DND-41 (cell line): ENCODE measurements around the gene FAM20C.

Source experiments
- ATAC-seq: fragments of 200-7000 bp; cut with Tn5 transposase; 3 replicates; pipeline ENCODE4 v1.9.1; 2021; ENCODE audit warnings: low read depth; ENCODE audit not compliant: insufficient read depth
- DNase-seq: peaks from one replicate; pipeline ENCODE4 v3.0.0-alpha.2; 2020
- H2AFZ ChIP-seq: 2 replicates; pipeline ENCODE4 v1.6.0; 2012; ENCODE audit warnings: low read depth, low read length
- H3K27ac ChIP-seq: 2 replicates; pipeline ENCODE4 v1.5.1; 2012; ENCODE audit warnings: low read length, inconsistent platforms
- H3K27me3 ChIP-seq: fragments of 200-600 bp; sonication (generic); 2 replicates; pipeline ENCODE4 v1.6.0; 2012; ENCODE audit warnings: low read length, mild to moderate bottlenecking, inconsistent platforms; ENCODE audit not compliant: insufficient read depth, poor library complexity
- H3K36me3 ChIP-seq: 2 replicates; pipeline ENCODE4 v1.5.1; 2012; ENCODE audit warnings: low read length, inconsistent platforms; ENCODE audit not compliant: insufficient read depth
- H3K4me1 ChIP-seq: 2 replicates; pipeline ENCODE4 v1.5.1; 2012; ENCODE audit warnings: mild to moderate bottlenecking, low read length; ENCODE audit not compliant: insufficient read depth
- H3K4me2 ChIP-seq: 2 replicates; pipeline ENCODE4 v1.6.0; 2012; ENCODE audit warnings: mild to moderate bottlenecking, moderate library complexity, low read length, inconsistent platforms; ENCODE audit not compliant: insufficient read depth
- H3K4me3 ChIP-seq, 2 experiments: fragments of 200-600 bp in 1 of 2; shearing (Covaris generic) in 1 of 2; 2 replicates each; pipeline ENCODE4 v1.5.1; 2012 to 2016; ENCODE audit warnings: inconsistent platforms in 2 of 2, low read length in 2 of 2, mild to moderate bottlenecking in 2 of 2, low read depth in 1 of 2, moderate library complexity in 1 of 2
- H3K79me2 ChIP-seq: 2 replicates; pipeline ENCODE4 v1.6.0; 2012; ENCODE audit warnings: low read length, inconsistent platforms; ENCODE audit not compliant: insufficient read depth
- H3K9ac ChIP-seq: 2 replicates; pipeline ENCODE4 v1.6.0; 2012; ENCODE audit warnings: low read depth, mild to moderate bottlenecking, inconsistent platforms, low read length, moderate library complexity
- H3K9me3 ChIP-seq: 2 replicates; pipeline ENCODE4 v1.5.1; 2012; ENCODE audit warnings: low read length, moderate library complexity, mild to moderate bottlenecking, inconsistent platforms; ENCODE audit not compliant: insufficient read depth, severe bottlenecking
- H4K20me1 ChIP-seq: 2 replicates; pipeline ENCODE4 v1.6.0; 2012; ENCODE audit warnings: low read length; ENCODE audit not compliant: insufficient read depth
- EZH2 ChIP-seq: IDR thresholded peaks from 3 replicates; pipeline ENCODE4 v1.6.1; 2012; ENCODE audit warnings: borderline replicate concordance, low read depth, mild to moderate bottlenecking, moderate library complexity, low read length, inconsistent platforms; ENCODE audit not compliant: severe bottlenecking
- TF ChIP-seq, protein P1 (sequence below): IDR thresholded peaks from 2 replicates; pipeline ENCODE4 v1.5.1; 2012; ENCODE audit warnings: borderline replicate concordance, low read length, moderate library complexity, mild to moderate bottlenecking; ENCODE audit not compliant: poor library complexity, severe bottlenecking; ENCODE audit errors: extremely low read depth

Gene FAM20C

DNA sequence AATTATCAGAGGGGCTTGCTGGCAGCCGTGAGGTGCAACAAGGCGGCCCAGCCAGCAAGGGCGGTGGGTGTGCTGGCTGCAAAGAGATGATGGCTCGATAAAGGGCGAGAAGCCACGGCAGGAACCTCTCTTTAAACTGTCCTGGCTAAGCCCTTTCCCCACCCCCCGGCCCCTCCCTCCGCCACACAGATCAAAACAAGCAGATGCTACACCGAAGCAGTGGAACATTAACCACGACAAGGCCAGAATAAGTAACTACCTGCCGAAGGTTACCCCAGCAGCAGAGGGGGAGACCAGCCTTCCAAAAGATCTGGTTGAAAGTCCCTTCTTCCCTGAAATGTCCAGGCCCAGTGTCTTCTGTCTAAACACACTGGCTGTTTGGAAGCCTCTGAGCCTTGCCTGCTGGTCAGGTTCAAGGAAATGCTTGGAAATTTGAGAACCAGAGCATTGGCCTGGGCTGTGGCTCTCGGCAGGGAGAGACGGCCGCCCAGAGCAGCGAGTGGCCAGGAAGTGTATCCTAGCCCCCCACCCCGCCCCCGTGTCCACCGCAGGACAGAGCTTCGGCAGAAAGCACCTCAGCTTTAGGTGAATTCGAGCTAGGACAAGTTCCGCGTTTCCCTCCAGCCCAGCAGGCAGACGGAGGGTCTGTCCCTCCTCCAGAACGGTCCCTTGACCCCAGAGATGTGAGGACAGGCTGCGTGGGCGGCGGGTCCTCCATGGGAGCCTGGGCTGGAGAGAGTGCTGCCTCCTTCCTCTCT lies 2.1 kb downstream of the FAM20C start:
- no peak for DNase-seq
- no peak overlapping the region for H3K9ac ChIP-seq
- H3K4me2 ChIP-seq: no peak overlapping the region
- H3K27me3 ChIP-seq: peaks cover 20% of the 10 kb centered on the region
- H3K4me3 ChIP-seq: no peak overlapping the region
- no peaks in the 10 kb centered on the region for H3K79me2 ChIP-seq
- no peak for ATAC-seq
- H3K9me3 ChIP-seq: no peaks in the 10 kb centered on the region
- H3K27ac ChIP-seq: no peak overlapping the region
- H4K20me1 ChIP-seq: no peaks in the 10 kb centered on the region; the same call in 1 of the 2 replicates
- H2AFZ ChIP-seq: no peak overlapping the region
- TF ChIP-seq, protein P1, sequence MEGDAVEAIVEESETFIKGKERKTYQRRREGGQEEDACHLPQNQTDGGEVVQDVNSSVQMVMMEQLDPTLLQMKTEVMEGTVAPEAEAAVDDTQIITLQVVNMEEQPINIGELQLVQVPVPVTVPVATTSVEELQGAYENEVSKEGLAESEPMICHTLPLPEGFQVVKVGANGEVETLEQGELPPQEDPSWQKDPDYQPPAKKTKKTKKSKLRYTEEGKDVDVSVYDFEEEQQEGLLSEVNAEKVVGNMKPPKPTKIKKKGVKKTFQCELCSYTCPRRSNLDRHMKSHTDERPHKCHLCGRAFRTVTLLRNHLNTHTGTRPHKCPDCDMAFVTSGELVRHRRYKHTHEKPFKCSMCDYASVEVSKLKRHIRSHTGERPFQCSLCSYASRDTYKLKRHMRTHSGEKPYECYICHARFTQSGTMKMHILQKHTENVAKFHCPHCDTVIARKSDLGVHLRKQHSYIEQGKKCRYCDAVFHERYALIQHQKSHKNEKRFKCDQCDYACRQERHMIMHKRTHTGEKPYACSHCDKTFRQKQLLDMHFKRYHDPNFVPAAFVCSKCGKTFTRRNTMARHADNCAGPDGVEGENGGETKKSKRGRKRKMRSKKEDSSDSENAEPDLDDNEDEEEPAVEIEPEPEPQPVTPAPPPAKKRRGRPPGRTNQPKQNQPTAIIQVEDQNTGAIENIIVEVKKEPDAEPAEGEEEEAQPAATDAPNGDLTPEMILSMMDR: no peak
- TF ChIP-seq EZH2: no peak
- H3K36me3 ChIP-seq: no peaks in the 10 kb centered on the region
- H3K4me1 ChIP-seq: no peaks in the 10 kb centered on the region

DNA sequence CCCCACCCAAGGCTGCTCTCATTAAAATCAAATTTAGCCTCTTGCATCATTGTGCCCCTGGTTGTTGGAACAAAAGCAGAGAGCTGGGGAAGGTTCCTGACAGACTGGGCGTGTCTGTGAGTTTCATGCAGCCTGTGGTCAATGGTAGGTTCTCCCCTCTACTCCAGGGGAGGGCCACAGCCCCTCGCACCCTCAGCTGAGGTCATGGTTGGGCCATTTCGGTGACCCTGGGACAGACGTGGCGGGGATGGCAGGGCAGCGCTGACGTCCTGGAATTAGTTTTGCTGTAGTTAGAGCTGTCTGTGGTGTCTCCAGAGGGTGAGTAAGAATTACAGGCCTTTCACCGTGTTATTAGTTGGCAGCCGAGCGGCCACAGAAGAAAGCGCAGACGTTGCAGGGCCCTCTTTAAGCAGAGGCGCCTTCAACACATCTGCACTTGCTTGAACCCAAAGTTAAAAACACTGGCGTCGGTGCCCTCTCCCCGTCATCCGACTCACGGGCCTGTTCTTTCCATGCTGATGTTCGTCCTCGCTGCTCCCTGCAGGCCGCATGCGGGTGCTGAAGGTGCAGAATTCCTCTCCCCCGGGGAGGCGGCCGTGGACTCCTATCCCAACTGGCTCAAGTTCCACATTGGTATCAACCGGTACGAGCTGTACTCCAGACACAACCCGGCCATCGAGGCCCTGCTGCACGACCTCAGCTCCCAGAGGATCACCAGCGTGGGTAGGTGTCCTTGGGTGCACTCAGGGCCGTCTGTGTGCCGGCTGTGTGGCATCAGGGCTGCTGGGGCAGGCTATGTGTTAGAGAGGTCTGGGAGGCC lies 2.8 kb downstream of the FAM20C start:
- Histone ChIP-seq H3K79me2 (no peaks in the 10 kb centered on the region), H3K9me3 (no peaks in the 10 kb centered on the region), H3K9ac (no peak overlapping the region), H4K20me1 (no peaks in the 10 kb centered on the region; the same call in 1 of the 2 replicates), H3K36me3 (no peaks in the 10 kb centered on the region), H3K27ac (no peak overlapping the region), H3K27me3 (peaks cover 20% of the 10 kb centered on the region), H2AFZ (no peak overlapping the region), H3K4me3 (no peak overlapping the region), H3K4me1 (no peaks in the 10 kb centered on the region), H3K4me2 (no peak overlapping the region)
- ATAC-seq: no peak
- TF ChIP-seq, protein P1: no peak
- no peak for TF ChIP-seq EZH2
- DNase-seq: no peak

DNA sequence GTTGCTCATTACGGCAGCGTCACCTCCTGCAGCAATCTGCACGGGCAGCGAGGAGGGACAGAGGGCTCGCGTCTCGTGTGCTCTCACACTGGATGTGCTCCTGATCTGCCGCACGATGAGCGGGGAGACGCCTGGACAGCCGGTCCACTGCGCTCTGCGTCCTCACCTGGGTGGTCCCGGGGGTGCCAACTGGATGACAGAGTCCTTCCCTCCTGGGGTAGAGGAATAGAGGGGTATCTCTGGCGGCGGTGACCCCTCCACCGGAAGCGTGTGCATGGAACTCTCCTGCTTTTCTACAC lies 3.4 kb downstream of the FAM20C start:
- Histone ChIP-seq H2AFZ (no peak overlapping the region), H4K20me1 (no peaks in the 10 kb centered on the region; the same call in 1 of the 2 replicates), H3K27ac (no peak overlapping the region), H3K27me3 (peaks cover 20% of the 10 kb centered on the region), H3K4me1 (no peaks in the 10 kb centered on the region), H3K4me2 (no peak overlapping the region), H3K79me2 (no peaks in the 10 kb centered on the region), H3K36me3 (no peaks in the 10 kb centered on the region), H3K4me3 (no peak overlapping the region), H3K9ac (no peak overlapping the region), H3K9me3 (no peaks in the 10 kb centered on the region)
- no peak for DNase-seq
- TF ChIP-seq, protein P1: no peak
- TF ChIP-seq EZH2: no peak
- no peak for ATAC-seq
